ENCODE data around the gene NCAPG.

GRCh38 chr4:17778431-17778830 is 32.3 kb upstream of the NCAPG start:
- TF ChIP-seq CTCF (conservative IDR thresholded peaks at IDR 0.05 in 1 of 2, IDR thresholded peaks at IDR 0.05 in 1 of 2; ENCODE audit: extremely low read depth in 1 of 2, insufficient read depth in 1 of 2, low read depth in 1 of 2, low read length in 2 of 2) (no peak), EZH2 (IDR thresholded peaks at IDR 0.05; ENCODE audit: borderline replicate concordance, low read length) (no peak)

Data from mammary epithelial cell (primary cell).